GM21381 (cell line): ENCODE measurements around the gene PTPRE.

Experiments used
- ATAC-seq: cut with Tn5 transposase; IDR thresholded peaks from one replicate; pipeline ENCODE4 v1.9.1; 2021; ENCODE audit warnings: mild to moderate bottlenecking, moderate library complexity; ENCODE audit not compliant: unreplicated experiment

PTPRE gene

DNA sequence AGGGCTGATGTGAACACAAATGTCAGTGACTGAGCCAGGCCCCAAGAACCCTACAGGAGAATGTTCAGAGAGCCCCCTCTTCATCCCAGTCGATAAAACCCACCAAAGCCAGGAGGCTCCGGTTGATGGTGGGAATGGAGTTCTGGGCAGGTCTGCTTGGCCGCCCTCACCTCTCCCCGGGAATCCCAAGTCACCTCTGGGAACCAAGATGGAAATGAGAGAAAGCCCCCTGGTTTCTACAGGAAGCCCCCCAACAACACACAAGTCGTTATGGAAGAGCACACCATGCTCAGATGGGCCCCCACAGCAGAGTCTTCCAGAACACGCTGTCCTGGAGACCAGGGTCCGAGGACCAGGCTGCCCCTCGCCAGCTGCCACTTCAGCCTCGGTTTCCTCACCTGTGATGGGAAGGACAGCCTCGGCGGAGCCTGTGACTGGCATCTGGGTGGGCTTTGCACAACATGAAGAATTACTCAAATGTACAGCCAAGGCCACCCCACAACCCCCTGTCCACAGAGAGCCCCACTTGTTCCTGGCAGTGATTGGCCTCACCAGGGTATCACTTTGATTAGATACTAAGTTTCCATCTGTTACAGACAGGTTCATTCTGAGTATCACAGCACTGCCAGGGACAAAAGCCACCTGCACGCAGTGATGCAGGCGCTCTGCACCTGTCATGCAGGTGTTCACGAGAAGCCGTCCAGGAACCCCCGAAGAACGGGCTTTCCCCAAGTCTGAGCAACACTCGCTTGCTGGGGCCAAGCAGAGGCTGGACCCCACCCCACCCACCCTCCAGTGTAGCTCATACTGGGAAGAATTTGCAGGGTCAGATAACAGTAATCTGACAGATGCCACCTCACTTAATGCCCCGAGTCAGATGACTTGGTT lies 161.7 kb downstream of the PTPRE start:
- ATAC-seq: no peak

DNA sequence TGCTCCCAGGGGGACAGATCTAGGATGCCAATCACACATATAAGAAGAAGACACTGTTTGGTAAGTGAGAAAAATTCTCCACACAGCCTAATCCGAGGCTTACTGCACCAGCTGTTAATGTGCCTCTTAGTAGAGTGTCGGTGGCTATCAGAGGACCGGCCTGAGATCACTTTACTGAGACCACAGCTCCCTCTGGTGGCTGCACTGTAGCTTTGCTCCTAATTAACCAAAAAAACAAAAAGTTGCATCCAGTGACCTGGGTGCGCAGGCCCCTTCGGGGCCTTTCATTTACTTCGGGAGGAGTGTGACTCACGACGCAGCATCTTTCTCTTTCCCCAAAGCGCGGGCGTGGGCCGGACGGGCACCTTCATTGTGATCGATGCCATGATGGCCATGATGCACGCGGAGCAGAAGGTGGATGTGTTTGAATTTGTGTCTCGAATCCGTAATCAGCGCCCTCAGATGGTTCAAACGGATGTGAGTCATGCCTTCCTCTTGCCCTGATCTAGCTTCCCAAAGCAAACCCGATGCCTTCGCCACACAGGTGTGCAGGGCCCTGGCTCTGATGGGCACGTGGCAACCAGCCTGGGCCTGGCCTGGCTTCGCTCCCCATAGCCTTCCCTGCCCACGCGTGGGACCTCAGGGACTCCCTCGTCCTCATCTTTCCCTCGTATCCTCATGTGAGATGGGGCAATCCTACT lies 162.6 kb downstream of the PTPRE start:
- peak; percentile 42 for ATAC-seq

DNA sequence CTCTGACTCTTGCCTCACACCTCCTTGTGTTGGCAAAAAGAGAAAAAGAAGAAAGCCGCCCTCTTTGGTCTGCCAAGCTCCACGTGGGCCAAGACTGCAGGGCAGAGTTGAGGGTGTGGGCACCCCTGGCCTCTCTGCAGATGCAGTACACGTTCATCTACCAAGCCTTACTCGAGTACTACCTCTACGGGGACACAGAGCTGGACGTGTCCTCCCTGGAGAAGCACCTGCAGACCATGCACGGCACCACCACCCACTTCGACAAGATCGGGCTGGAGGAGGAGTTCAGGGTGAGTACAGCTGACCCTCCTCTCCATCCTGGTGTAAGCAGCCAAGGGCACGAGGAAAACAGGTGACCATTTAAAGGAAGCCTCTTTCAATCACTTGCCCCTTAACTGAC lies 163.3 kb downstream of the PTPRE start:
- no peak for ATAC-seq

DNA sequence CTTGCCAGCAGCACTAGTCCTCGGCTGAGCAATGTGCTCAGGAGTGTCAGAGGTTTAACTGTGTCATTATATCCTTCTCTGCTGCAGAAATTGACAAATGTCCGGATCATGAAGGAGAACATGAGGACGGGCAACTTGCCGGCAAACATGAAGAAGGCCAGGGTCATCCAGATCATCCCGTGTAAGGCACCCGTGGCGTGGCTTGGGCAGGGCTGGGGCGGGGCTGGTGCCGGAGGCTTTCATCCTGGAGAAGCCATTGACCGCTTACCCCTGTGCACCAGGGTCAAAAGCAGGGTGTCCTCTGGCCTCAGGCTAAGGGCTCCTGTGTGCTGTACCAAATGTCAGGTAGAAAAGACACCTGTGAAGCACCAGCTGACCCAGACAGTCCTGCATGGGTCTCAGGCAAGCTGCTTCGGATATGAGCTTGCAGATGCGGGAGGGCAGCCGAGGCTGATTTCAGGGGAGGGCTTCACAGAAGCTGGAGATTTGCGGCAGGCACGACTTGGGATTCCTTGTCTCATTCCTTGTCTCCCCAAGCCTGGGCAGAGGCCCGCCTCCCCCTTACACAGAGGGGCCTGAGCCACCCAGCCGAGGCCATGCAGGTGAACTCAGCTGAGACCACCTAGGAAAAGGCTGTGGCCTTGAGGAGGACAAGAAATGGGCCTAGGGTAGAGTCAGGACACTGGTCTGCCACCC lies 164.0 kb downstream of the PTPRE start:
- no peak for ATAC-seq

DNA sequence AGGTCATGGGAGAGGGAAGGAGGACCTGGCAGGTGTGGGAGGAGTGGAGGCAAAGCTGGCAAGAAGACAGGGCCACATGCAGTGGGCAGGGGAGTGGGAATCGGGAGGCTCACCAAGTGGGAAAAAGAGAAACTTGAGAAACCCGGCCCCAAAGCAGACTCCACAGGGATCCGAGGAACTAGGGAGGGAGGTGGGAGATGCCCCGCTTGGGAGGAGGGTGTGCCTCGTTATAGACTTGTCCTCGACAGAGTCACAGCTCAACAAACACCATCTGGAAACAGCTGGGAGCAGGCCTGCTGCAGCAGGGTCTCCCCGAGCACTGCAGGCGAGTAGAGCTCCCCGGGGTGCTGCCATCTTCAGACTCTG lies 164.5 kb downstream of the PTPRE start:
- no peak for ATAC-seq

DNA sequence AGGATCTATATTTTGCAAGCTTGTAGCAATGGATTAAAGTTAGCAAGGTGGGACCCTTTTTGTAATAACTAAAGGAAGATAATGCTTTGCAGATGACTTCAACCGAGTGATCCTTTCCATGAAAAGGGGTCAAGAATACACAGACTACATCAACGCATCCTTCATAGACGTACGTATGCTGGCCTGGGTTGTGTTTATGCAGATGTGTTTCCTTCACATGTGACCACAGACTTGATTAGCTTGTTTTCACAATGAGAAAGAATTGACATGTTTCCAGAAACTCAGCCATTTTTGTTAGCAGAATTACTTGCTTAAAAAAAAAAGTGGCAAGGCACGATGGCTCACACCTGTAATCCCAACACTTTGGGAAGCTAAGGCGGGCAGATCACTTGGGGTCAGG lies 165.1 kb downstream of the PTPRE start:
- ATAC-seq: no peak

DNA sequence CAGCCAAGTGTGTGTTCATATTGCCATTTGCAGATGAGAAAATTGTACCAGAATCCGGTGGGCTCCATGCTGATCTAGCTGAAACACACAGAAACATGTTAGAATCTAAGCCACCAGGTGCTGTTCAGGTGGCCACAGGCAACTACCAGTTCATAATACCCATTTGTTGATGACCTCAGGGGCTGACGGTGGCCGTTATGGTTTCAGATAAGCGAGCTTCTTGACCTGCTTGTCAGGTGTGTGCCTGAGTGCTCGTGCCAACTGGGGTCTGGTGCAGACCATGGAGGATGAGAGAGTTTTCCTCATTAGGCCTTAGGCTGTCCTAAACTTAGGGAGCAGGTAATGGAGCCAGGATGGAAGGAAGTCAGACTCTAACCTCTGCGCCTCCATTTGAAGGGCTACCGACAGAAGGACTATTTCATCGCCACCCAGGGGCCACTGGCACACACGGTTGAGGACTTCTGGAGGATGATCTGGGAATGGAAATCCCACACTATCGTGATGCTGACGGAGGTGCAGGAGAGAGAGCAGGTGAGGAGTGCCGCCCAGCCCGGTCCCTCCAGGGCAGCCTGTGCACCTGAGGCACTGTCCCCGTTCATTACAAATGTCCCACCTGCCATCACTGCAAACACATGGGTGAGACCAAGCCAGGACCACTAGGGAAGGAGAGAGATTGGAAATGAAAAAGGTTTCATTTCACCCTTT lies 166.2 kb downstream of the PTPRE start:
- ATAC-seq: no peak

DNA sequence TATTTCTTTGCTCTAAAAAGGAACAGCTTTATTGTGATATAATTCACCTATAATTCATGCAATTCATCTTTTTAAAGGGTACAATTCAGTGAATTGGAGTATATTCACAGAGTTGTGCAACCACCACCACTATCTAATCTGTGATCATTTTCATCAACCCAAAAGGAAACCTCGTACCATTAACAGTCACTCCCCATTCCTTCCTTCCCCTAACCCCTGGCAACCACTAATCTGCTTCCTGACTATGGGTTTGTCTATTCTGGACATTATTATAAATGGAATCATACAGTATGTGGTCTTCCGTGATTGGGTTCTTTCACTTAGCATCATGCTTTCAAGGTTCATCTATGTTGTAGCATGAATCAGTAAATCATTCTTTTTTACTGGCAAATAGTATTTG lies 167.0 kb downstream of the PTPRE start:
- no peak for ATAC-seq

DNA sequence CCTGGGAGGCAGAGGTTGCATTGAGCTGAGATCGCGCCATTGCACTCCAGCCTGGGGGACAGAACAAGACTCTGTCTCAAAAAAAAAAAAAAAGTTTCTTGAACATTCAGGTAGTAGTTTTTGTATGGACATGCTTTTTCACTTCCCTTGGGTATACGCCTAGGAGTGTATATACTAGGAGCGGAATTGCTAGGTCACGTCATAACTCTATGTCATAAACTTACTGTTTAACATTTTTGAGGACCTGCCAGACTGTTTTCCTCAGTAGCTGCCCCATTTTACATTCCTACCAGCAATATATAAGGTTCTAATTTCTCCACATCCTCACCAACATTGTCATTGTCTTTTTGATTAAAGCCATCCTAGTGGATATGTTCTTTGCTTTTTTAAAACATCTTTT lies 167.7 kb downstream of the PTPRE start:
- no peak for ATAC-seq

DNA sequence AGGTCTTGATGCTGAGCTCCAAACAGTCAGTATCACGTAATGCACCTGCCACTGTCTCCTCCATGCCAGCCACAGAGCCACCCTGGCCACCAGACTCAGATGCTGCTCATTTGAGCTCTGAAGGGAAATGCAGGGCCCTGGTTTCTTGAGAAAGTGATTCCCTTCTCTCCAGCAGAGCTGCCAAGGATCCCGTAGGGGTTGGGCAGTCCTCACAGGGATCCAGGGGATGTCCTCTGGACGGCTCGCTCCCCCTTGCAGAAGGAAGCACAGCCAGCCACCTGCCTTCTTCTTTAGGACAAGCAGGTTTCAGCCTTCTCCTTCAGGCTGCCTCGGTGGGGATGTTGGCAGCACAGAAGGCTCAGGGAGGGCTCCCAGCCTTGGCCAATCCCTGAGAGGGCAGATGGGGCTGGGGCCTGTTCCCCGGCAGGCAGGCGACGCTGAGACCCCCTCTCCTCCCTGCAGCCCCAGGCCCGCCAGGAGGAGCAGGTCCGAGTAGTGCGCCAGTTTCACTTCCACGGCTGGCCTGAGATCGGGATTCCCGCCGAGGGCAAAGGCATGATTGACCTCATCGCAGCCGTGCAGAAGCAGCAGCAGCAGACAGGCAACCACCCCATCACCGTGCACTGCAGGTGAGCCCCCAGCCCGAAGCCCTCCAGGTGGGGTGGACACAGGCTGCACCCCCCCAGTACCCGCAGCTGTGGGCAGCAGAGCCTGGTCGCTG lies 170.4 kb downstream of the PTPRE start:
- ATAC-seq: no peak

DNA sequence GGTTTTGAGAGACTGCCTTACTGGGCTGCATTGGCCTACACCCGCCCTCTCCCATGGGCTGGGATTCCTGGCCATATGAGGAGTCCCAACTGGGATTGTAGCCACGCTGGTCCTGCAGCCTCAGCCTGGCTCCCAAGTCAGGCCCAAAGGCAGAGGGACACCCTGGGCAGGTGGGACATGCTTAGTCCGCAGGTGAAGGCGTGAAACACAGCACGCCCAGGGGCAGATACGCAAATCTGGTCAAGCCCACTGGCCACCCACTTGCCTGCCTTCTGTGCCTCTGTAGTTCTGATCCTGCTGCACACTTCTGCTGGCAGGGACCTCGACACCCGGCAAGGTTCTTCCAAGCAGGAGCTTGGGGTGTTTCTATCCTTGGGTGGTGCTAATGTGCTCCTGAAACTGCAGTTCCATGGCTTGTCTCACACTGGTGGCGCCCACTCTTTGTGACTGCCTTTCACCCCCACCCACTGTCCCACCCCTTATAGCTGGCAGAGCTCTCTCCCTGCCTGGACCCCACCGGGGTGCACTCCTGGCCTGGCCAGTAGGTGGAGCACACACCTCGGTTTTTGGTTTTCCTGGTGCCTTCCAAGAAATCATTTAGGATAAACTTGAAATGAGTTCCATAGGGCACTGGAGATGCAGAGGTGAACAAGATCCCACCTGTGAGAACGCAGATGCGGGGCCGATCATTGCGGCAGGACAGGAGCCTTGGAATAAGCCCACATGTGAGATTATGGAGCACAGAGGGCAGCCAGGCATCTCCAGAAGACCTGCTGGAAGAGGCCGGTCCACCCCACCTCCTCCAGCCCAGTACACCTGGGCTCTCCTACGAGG lies 171.4 kb downstream of the PTPRE start:
- peak; percentile 65 for ATAC-seq

DNA sequence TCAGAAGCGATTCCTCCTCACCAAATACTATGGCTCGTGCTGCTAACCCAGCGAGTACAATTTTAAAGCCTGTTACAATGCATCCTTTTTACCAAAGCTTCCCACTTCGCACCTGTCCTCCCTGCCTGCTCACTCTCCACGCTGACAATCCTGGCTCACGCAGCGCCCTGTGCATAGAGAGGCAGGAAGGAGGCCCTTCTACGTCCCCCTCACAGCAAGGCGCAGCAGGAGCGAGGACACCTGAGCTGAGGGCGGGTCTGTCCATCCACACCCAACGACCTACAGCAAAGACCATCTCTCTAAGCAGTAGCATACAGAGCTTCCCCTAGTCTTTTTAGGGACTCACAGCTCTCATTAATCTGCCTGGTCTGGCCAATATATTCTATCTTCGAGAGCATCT lies 173.3 kb downstream of the PTPRE start:
- no peak for ATAC-seq

DNA sequence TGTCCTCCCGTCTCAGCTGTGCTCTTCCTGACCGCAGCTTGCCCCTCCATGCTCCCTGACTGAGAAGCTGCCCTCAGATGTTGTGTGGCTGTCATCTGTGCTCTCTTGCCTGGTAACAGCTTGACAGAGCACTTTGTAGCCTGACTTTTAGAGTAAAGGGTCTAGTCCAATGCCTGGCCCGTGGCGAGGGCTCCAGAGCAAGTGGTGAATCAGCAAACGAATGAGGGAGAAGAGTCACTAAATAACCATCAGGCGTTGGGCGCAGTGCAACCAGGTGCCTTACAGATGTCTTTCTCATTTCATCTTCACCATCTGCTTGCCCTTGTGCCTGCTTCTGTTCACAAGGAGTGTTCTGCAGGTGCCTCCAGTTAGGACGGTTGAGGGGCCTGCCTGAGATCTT lies 173.7 kb downstream of the PTPRE start:
- ATAC-seq: no peak

DNA sequence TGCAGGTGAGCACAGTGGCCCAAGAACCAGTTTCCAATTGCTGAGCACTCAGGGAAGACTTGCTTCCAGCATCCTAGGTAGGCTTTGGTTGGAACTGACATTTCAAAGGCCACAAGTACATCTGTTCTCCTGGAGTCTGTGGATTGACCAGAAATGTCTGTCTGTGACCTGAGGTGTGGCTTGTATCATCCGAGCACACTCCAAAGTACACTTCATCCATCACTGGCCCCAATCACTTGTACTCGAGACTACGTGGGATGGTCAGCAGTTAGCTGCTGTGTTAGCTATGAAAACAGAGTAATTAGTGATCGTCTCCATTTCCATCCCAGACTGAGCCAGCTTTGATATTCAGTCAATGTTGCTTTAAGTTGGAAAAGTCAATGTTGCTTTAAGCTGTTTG lies 174.3 kb downstream of the PTPRE start:
- ATAC-seq: no peak

DNA sequence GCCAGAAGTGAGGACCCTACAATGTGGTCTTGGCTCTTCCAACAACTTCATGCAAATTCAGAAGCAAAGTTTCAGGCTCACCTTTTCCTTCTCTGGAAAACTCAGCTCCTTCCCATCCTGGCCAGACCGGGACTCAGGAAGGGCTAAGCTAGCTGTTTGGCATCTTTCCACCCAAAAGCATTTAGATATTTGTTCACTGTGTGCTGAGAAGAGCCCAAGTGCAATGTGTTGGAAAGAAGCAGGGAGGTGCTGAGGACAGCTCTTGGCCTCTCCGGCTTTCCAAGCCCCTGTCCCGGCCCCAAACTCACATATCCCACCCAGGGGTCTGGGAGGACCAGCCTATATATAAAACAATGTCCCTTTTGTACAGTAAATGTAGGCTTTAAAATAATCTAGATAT lies 174.8 kb downstream of the PTPRE start:
- no peak for ATAC-seq

DNA sequence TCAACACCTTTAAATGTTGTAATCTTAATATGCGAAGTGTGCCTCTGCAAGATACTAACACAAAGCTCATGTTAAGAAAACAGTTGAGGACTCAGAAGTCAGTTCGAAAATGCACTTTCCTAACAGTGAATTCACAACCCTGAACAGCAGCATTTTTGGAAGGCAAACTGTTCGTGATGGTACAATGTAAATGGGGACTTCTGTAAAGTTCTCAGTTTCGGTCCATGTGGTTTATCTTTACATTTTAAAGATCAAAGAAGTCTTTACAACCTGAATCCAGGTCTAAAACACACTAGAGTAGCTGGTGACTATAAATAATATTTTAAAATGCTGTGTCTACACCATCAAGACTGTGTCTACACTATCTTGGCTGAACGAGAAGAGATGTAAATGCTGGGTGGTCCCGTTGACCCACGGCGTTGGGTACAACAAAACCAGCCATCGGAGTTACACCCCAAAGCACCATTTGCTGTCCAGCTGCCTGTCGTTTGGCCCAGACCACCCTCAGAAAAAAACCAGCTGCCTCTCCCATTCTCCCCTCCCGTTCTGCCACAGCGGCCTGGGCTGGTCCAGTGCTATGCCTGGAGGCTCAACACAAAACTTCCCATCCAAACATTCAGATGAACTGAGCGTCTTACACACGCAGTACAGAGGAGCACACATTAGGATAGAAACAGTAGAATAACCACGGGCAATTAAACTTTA lies 176.4 kb downstream of the PTPRE start:
- no peak for ATAC-seq

DNA sequence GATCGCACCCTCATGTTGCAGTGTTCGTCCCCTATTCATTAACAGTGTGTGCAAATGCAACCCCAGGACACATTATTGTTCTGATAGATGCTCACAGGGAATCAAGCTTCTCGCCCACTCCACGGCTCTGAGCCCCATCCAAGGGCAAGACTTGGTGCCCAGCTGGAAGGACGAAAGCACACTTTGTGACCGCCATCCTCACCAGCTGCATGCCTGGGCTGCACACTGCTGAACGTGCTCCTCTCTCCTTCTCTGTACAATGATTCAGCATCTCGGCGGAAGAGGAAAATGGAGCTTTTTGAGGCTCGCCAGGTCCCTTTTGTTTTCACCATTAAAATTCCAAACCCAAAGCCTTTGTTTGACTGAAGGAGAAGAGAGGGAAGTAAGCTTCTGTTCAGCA lies 177.5 kb downstream of the PTPRE start:
- ATAC-seq: no peak

DNA sequence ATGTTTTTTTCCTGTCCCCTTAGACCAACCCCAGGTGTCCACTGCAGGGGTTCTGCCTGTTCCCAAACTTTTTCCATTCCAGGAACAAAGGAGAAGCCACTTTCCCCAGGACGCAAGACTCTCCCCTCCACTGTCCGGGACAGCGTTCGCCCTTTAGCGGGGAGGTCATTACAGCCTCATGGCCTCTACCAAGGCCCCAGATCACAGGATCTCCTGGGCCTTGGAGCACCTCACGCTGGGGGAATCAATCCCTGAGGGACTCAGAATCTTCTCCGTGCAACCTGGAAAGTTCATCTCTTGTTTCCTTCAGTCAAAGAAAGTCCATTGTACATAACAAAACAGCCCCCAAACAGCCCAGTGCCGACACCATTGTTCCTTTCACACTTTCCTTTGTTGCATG lies 178.1 kb downstream of the PTPRE start:
- ATAC-seq: no peak
